ENCODE results near the gene CDH4. TPM values are rescaled to one million over a fixed set of nuclear protein-coding genes. Genes with fewer than 3 reads are reported as not detected.

CDH4 gene
- total and polyA plus RNA-seq, 9 of the 15 experiments (the other 6 are each of a cell fraction or from before 2014, with no cell fraction given), result 0.04 TPM; not detected in 8

GRCh38 chr20:61636531-61637116, 384.6 kb downstream of the CDH4 start:
- Histone ChIP-seq H3K4me1 (replicated peaks in 1 of 2; ENCODE audit: control insufficient read depth in 2 of 2, insufficient read depth in 2 of 2, low read length in 2 of 2) (no peaks in the 10 kb centered on the region; a peak in 1 of 5 replicates), H3K9me3 (replicated peaks; ENCODE audit: control insufficient read depth, insufficient read depth, low read depth, low read length) (no peaks in the 10 kb centered on the region), H3K36me3 (ENCODE audit: control insufficient read depth, insufficient read depth, low read length) (no peaks in the 10 kb centered on the region), H3K4me3 (no peak overlapping the region), H3K9ac (ENCODE audit: insufficient read depth in 1 of 2, low read depth in 2 of 2, low read length in 2 of 2) (no peak overlapping the region), H2AFZ (ENCODE audit: low read depth, low read length) (no peak overlapping the region), H3K27ac (ENCODE audit: extremely low read depth, low read depth, low read length) (no peak overlapping the region), H3K27me3 (ENCODE audit: control insufficient read depth in 2 of 2, insufficient read depth in 2 of 2, low read length in 2 of 2) (peaks cover 12 to 54% of the 10 kb centered on the region in 2 experiments; a peak in 3 of 5 replicates), H3K79me2 (ENCODE audit: control insufficient read depth, insufficient read depth, low read length) (no peaks in the 10 kb centered on the region), H4K20me1 (replicated peaks; ENCODE audit: control insufficient read depth, insufficient read depth, low read length) (no peaks in the 10 kb centered on the region; the same call in 1 of the 2 replicates), H3K4me2 (ENCODE audit: insufficient read depth, low read length) (no peak overlapping the region), H3K9me1 (ENCODE audit: control insufficient read depth, insufficient read depth, low read length) (no peaks in the 10 kb centered on the region)
- no peak for DNase-seq (ENCODE audit: extremely low read depth in 1 of 4, low spot score in 3 of 4)
- in situ Hi-C loops (cut with MboI), result no loop called here
- no peak for ATAC-seq
- POLR2A ChIA-PET, result interaction anchor here (0.6 kb wide), 1 partner anchor 79 kb away, joined by 3 read pairs; no protein-coding TSS in a partner anchor
- intact Hi-C loops (cut with micrococcal nuclease), result no loop called here
- WGBS (ENCODE audit: insufficient coverage, low coverage, missing lambda C conversion rate), result 1% methylated on average over 14 of the region's 15 CpGs
- BruUV-seq (replicated peaks), result no TSS peak
- CTCF ChIA-PET (ENCODE audit: low intra/inter-chr PET ratio), result no interaction called here
- no peak for FAIRE-seq
- no peak for TF ChIP-seq ZNF717 (CRISPR knock-in tag; IDR thresholded peaks at IDR 0.05)
- TF ChIP-seq, protein P1, sequence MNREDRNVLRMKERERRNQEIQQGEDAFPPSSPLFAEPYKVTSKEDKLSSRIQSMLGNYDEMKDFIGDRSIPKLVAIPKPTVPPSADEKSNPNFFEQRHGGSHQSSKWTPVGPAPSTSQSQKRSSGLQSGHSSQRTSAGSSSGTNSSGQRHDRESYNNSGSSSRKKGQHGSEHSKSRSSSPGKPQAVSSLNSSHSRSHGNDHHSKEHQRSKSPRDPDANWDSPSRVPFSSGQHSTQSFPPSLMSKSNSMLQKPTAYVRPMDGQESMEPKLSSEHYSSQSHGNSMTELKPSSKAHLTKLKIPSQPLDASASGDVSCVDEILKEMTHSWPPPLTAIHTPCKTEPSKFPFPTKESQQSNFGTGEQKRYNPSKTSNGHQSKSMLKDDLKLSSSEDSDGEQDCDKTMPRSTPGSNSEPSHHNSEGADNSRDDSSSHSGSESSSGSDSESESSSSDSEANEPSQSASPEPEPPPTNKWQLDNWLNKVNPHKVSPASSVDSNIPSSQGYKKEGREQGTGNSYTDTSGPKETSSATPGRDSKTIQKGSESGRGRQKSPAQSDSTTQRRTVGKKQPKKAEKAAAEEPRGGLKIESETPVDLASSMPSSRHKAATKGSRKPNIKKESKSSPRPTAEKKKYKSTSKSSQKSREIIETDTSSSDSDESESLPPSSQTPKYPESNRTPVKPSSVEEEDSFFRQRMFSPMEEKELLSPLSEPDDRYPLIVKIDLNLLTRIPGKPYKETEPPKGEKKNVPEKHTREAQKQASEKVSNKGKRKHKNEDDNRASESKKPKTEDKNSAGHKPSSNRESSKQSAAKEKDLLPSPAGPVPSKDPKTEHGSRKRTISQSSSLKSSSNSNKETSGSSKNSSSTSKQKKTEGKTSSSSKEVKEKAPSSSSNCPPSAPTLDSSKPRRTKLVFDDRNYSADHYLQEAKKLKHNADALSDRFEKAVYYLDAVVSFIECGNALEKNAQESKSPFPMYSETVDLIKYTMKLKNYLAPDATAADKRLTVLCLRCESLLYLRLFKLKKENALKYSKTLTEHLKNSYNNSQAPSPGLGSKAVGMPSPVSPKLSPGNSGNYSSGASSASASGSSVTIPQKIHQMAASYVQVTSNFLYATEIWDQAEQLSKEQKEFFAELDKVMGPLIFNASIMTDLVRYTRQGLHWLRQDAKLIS (CRISPR knock-in tag; IDR thresholded peaks at IDR 0.05), result no peak
- TF ChIP-seq ZNF395 (CRISPR knock-in tag; IDR thresholded peaks at IDR 0.05), result no peak
- TF ChIP-seq ZFPM2 (CRISPR knock-in tag; IDR thresholded peaks at IDR 0.05), result no peak
- TF ChIP-seq HDAC8 (tag; IDR thresholded peaks at IDR 0.05), result no peak
- no peak for TF ChIP-seq IFI16 (CRISPR knock-in tag; IDR thresholded peaks at IDR 0.05)
- TF ChIP-seq, protein P2, sequence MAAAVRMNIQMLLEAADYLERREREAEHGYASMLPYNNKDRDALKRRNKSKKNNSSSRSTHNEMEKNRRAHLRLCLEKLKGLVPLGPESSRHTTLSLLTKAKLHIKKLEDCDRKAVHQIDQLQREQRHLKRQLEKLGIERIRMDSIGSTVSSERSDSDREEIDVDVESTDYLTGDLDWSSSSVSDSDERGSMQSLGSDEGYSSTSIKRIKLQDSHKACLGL (CRISPR knock-in tag; IDR thresholded peaks at IDR 0.05; ENCODE audit: borderline replicate concordance, poor library complexity, severe bottlenecking), result no peak
- no peak for TF ChIP-seq RBM25 (IDR thresholded peaks at IDR 0.05; ENCODE audit: low read depth, low read length, severe bottlenecking)
- TF ChIP-seq CREB1 (IDR thresholded peaks at IDR 0.05), result no peak
- no peak for TF ChIP-seq CREB1 (CRISPR knock-in tag; IDR thresholded peaks at IDR 0.05)
- no peak for TF ChIP-seq ZNF695 (CRISPR knock-in tag; IDR thresholded peaks at IDR 0.05)
- no peak for TF ChIP-seq MEF2A (IDR thresholded peaks at IDR 0.05; ENCODE audit: control insufficient read depth, low read depth, low read length)
- no peak for TF ChIP-seq ELK3 (CRISPR knock-in tag; IDR thresholded peaks at IDR 0.05)
- TF ChIP-seq TEAD2 (tag; IDR thresholded peaks at IDR 0.05), result no peak
- TF ChIP-seq L3MBTL2 (IDR thresholded peaks at IDR 0.05), result no peak
